Loucy (cell line): ENCODE results near the gene METRNL.

ENCODE experiments used
- EZH2phosphoT487 ChIP-seq: fragments of 200-600 bp; IDR thresholded peaks from 2 replicates; pipeline ENCODE4 v1.6.1; 2018; ENCODE audit warnings: antibody characterized with exemption, mild to moderate bottlenecking, moderate library complexity, borderline replicate concordance
- TF ChIP-seq, protein P1 (sequence below): fragments of 200-600 bp; sonication (generic); conservative IDR thresholded peaks from 2 replicates; pipeline ENCODE4 v1.5.1; 2014; ENCODE audit warnings: mild to moderate bottlenecking, antibody characterized with exemption, low read length

DNA sequence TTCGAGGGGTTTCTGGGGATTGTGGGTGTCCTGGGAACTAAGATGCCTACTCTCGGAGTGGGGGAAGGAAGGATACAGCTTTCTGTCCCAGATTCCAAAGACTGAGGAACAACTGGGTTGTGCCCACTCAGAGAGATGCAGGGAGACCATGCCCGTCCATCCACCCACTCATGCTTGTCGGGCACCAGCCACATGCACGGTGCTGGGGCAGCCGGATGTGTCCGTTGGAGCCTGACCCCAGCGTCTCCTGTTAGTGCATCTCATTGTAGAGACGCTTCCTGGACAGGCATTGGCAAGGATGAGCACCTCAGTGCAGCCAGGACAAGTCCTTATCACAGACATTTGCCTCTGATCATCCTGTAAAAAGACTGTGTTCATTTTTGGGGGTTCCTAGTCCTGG lies 58.1 kb downstream of the METRNL start:
- TF ChIP-seq, protein P1, sequence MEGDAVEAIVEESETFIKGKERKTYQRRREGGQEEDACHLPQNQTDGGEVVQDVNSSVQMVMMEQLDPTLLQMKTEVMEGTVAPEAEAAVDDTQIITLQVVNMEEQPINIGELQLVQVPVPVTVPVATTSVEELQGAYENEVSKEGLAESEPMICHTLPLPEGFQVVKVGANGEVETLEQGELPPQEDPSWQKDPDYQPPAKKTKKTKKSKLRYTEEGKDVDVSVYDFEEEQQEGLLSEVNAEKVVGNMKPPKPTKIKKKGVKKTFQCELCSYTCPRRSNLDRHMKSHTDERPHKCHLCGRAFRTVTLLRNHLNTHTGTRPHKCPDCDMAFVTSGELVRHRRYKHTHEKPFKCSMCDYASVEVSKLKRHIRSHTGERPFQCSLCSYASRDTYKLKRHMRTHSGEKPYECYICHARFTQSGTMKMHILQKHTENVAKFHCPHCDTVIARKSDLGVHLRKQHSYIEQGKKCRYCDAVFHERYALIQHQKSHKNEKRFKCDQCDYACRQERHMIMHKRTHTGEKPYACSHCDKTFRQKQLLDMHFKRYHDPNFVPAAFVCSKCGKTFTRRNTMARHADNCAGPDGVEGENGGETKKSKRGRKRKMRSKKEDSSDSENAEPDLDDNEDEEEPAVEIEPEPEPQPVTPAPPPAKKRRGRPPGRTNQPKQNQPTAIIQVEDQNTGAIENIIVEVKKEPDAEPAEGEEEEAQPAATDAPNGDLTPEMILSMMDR: no peak
- no peak for TF ChIP-seq EZH2phosphoT487
